ENCODE results near the gene ZFAND2B. TPM values are rescaled to one million over a fixed set of nuclear protein-coding genes. Genes with fewer than 3 reads are reported as not detected.

ZFAND2B gene
- total RNA-seq, 1 experiment from 2014 or later = 24.8 TPM

DNA sequence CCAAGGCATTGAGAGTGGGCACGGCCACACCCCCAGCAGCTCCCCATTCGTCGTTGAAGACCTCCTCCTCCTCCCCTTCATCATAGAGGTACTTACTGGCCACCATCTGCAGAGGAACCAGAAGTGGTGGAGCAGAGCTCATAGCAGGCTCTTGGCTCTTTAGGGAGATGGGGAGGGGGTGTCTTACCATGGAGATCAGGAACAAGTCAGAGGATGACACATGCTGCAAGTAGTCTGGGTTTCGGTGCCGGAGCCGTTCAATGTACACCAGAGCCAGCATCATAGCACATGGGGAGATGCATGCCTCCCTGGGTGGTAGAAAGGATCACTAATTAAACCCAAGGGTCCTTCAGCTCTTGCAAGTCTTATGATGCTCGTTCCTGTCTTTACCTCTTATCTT lies 31.8 kb upstream of the ZFAND2B start:
- no peak for DNase-seq (ENCODE audit: low spot score)
- in situ Hi-C loops (cut with HindIII; ENCODE audit: low sequenced_read_pairs) = no loop called here

DNA sequence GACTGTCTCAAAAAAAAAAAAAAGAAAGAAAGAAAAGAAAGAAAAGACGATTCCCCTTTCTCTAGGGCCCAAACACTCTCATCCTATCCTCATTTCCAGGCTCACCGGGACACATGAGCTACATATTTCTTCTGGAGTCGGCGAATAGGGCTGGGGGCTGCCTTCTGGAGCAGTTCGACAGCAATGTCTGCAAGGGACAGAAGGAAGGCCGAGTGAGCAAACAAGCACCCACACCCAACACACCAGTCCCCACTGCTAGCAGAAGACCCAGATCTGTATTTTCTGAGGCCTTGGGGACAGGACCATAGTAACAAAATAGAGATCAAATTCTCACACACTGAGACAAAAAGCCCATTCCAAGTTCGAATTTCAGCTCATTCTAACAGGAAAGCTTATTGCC lies 31.1 kb upstream of the ZFAND2B start:
- in situ Hi-C loops (cut with HindIII; ENCODE audit: low sequenced_read_pairs) = no loop called here

GRCh38 chr2:219175928-219176817 lies 30.4 kb upstream of the ZFAND2B start:
- DNase-seq (ENCODE audit: low spot score) = peak; percentile 68
- in situ Hi-C loops (cut with HindIII; ENCODE audit: low sequenced_read_pairs) = no loop called here

More for the DNA sequence above, 31.1 kb upstream of the ZFAND2B start:
- DNase-seq (ENCODE audit: low spot score) = no peak

GRCh38 chr2:219176818-219177551 lies 29.6 kb upstream of the ZFAND2B start, which contains the start of gene CNPPD1:
Gene CNPPD1 (minus strand): TSS chr2:219176925. CDS start chr2:219176828, 97 bp downstream.
- DNase-seq (ENCODE audit: low spot score) = peak; percentile 85
- in situ Hi-C loops (cut with HindIII; ENCODE audit: low sequenced_read_pairs) = no loop called here

- in situ Hi-C loops (cut with HindIII; ENCODE audit: low sequenced_read_pairs) = no loop called here
- peak; percentile 86 for DNase-seq (ENCODE audit: low spot score)
Observed at GRCh38 chr2:219177552-219178376, 28.8 kb upstream of the ZFAND2B start, which contains the start of gene RETREG2. Gene RETREG2 (plus strand): TSS chr2:219178275. CDS start chr2:219178353, 78 bp downstream.

DNA sequence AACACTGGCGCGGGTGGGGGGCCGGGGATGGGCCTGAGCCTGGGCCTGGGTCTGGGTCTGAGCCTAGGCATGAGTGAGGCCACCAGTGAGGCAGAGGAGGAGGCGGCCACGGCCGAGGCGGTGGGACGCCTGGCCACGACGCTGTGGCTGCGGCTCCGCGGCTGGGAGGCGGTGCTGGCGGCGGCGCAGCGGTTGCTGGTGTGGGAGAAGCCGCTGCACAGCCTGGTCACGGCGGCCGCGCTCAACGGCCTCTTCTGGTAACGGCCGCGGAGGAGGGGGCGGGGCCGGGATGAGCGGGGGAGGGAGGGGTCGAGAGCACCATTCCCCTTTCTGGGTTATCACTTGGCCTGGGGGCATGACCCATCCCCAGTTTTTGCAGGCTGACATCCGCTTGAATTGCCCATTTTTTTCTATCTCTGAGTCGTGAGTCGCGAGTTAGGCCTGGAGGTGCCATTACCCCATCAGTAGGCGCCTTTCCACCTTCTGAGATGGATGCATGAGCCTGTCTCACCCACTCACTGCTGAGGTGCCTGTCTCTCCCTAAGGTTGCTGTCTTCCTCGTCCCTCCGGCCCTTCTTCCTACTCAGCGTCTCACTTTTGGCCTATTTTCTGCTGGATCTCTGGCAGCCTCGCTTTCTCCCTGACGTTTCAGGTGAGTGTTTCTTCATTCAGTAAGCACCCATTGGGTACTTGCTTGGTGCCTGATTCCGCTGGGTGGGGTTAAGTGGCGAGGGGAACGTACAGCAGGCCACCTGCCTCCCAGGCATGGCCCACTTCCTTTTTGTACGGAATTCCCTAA lies 28.0 kb upstream of the ZFAND2B start:
- peak; percentile 41 for DNase-seq (ENCODE audit: low spot score)
- in situ Hi-C loops (cut with HindIII; ENCODE audit: low sequenced_read_pairs) = no loop called here

DNA sequence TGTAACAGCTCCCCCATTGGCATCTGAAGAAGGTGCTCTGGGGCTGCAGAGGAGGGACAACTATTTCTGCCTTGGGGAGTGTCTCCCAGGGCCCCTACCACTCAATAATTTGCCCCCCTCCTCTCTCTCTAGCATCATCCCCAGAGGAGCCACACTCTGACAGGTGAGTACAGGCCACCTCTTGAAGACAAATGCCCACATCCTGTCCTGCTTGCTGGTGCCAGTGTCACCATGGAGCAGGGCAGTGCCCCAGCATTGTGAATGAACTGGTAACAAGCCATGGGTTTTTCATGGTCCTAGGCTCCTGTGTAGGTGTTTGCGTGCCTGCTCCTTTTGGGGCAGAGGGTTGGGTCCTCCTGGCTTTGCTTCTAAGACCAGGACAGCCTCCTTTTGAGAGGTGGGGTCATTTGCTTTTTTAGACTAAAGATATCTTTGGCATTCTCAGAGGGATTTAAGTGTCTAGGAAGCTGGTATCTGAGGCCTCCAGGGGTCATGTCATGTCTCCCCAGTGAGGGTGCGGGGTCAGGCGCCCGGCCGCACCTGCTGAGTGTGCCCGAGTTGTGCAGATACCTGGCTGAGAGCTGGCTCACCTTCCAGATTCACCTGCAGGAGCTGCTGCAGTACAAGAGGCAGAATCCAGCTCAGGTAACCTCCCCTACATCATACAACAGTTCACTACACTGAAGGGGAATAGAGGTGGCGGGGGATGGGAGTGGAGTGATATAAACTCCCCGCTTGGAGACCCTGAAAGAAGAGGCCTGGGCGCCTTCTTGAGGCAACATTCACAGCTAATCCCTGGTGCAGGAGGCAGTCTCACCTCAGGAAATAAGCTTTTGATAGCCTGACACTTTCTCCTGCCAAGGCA lies 26.7 kb upstream of the ZFAND2B start:
- in situ Hi-C loops (cut with HindIII; ENCODE audit: low sequenced_read_pairs) = no loop called here
- no peak for DNase-seq (ENCODE audit: low spot score)

GRCh38 chr2:219180961-219181360 lies 25.6 kb upstream of the ZFAND2B start:
- no peak for DNase-seq (ENCODE audit: low spot score)
- in situ Hi-C loops (cut with HindIII; ENCODE audit: low sequenced_read_pairs) = no loop called here

DNA sequence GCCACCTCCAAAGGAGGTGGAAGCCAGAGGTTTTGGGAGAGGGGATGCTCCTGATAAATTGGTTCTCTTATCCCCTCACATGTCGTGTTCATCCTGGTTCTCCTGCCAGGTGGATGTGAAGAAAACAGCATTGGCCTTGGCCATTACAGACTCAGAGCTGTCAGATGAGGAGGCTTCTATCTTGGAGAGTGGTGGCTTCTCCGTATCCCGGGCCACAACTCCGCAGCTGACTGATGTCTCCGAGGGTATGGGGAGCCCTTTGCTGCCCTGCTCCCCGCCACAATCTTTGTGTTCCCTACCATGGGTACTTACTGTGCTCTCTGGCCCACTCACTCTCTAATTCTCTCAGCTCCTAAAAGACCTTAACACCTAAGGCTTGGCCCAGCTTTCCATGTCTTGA lies 25.1 kb upstream of the ZFAND2B start:
- DNase-seq (ENCODE audit: low spot score) = no peak
- in situ Hi-C loops (cut with HindIII; ENCODE audit: low sequenced_read_pairs) = no loop called here

DNA sequence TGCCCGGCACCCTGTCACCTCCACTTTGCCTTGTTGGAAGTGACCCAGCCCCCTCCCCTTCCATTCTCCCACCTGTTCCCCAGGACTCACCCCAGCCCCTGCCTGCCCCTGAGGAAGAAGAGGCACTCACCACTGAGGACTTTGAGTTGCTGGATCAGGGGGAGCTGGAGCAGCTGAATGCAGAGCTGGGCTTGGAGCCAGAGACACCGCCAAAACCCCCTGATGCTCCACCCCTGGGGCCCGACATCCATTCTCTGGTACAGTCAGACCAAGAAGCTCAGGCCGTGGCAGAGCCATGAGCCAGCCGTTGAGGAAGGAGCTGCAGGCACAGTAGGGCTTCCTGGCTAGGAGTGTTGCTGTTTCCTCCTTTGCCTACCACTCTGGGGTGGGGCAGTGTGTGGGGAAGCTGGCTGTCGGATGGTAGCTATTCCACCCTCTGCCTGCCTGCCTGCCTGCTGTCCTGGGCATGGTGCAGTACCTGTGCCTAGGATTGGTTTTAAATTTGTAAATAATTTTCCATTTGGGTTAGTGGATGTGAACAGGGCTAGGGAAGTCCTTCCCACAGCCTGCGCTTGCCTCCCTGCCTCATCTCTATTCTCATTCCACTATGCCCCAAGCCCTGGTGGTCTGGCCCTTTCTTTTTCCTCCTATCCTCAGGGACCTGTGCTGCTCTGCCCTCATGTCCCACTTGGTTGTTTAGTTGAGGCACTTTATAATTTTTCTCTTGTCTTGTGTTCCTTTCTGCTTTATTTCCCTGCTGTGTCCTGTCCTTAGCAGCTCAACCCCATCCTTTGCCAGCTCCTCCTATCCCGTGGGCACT lies 24.0 kb upstream of the ZFAND2B start:
- in situ Hi-C loops (cut with HindIII; ENCODE audit: low sequenced_read_pairs) = no loop called here
- peak; percentile 15 for DNase-seq (ENCODE audit: low spot score)

DNA sequence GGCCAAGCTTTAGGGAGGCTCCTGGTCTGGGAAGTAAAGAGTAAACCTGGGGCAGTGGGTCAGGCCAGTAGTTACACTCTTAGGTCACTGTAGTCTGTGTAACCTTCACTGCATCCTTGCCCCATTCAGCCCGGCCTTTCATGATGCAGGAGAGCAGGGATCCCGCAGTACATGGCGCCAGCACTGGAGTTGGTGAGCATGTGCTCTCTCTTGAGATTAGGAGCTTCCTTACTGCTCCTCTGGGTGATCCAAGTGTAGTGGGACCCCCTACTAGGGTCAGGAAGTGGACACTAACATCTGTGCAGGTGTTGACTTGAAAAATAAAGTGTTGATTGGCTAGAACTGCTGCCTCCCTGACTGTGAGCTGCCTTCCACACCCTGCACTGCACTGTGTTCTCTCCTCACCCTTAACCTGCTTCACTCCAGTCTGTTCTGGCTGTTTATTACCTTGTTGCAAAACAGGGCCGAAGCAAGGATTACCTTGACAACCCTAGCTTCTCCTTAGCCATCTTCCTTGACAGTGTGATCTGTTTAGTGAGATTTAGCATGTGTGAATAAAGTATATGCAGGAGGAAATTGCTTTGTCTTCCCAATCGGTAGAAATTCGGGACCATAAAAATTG lies 23.3 kb upstream of the ZFAND2B start:
- in situ Hi-C loops (cut with HindIII; ENCODE audit: low sequenced_read_pairs) = no loop called here
- no peak for DNase-seq (ENCODE audit: low spot score)

DNA sequence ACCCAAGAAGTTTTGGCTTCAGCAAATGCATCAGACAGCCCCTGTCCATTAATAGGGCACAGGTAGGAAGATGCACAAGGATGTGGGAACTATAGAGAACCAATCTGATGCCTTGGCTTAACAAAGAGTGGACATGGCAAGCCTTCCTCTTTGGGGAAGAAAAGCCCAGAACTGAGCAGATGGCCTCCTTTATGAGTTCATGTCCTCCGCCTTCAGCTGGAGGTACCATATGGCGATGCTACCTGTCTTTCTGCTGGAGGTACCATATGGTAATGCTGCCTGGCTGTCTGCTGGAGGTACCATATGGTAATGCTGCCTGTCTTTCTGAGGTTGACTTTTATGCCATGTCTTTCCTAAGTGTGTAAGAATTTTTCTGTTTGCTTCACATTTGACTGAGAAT lies 22.5 kb upstream of the ZFAND2B start:
- in situ Hi-C loops (cut with HindIII; ENCODE audit: low sequenced_read_pairs) = no loop called here
- DNase-seq (ENCODE audit: low spot score) = peak; percentile 96

DNA sequence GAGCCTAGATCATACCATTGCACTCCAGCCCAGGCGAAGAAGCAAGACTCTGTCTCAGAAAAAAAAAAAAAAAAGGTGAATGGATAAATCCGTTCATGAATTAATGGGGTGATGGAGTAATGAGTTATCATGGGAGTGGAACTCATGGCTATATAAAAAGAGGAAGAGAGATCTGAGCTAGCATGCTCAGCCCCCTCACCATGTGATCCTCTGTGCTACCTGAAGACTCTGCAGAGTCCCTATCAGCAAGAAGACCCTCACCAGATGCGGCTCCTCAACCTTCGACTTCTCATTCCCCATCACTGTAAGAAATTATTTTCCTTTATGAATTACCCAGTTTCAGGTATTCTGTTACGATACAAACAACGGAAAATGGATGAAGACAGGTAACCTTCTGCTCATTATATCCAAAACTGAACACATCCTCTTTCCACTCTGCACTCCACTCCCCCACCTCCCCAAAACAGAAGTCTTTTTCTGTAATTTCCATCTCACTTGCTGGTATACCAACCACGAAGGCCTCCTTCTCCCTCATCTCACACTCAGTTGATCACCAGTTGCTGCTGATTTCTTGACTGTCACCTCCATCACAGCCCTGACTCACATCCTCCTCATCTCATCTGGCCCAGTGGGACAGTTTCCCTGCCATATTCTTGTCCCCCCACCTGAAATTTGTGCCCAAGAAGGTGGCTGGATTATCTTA lies 19.7 kb upstream of the ZFAND2B start:
- in situ Hi-C loops (cut with HindIII; ENCODE audit: low sequenced_read_pairs) = no loop called here
- no peak for DNase-seq (ENCODE audit: low spot score)

DNA sequence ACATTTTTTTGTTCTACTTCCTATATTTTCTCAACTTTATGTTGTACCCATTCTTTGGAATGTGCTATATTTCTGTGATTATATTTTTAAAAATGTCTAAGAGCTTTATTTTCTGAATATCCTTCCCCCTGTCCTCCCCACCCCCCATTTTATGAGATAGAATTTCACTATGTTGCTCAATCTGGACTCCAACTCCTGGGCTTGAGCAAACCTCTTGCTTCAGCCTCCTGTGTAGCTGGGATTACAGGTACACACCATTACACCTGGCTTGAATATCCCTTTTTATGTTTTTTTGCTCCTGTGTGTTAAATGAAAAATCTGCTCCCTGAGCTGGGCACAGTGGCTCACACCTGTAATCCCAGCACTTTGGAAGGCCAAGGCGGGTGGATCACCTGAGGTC lies 9.2 kb upstream of the ZFAND2B start:
- no peak for DNase-seq (ENCODE audit: low spot score)
- in situ Hi-C loops (cut with HindIII; ENCODE audit: low sequenced_read_pairs) = no loop called here

- in situ Hi-C loops (cut with HindIII; ENCODE audit: low sequenced_read_pairs) = no loop called here
- no peak for DNase-seq (ENCODE audit: low spot score)
Observed at GRCh38 chr2:219198974-219199373, 7.6 kb upstream of the ZFAND2B start.
